Right lobe of liver (tissue), 4 donors: ENCODE data around the gene EGF.

Experiments
- CTCF ChIP-seq, 4 donors: fragments of 200-600 bp in 3 of 4; fragments of 450-650 bp in 1 of 4; IDR thresholded peaks; one replicate each; pipeline versions ENCODE4 v1.5.1 to v1.8.0; 2016 to 2022; ENCODE audit warnings: antibody characterized with exemption in 4 of 4, mild to moderate bottlenecking in 2 of 4
- POLR2A ChIP-seq: fragments of 450-650 bp; IDR thresholded peaks from one replicate; pipeline ENCODE4 v1.6.1; 2017; ENCODE audit warnings: antibody characterized with exemption, mild to moderate bottlenecking
- donor health status: DM: no; HTN: no; CAD: no.
- donor health status: DM: no; HTN: no; CAD: no.
- donor health status: DM: no; HTN: yes; CAD: no.

- TF ChIP-seq CTCF (IDR thresholded peaks at IDR 0.05) (peak; percentile 63 to 86 (median 76)), POLR2A (no peak)
These were observed 137.6 kb downstream of the EGF start for GRCh38 chr4:110049951-110050925.
